GM18517 (cell line): Measurements from ENCODE around the gene PTPN4.
A peak's percentile ranks its signal among the peaks of the same experiment; 100 is the strongest.

ENCODE experiments used
- ATAC-seq: cut with Tn5 transposase; IDR thresholded peaks from one replicate; pipeline ENCODE4 v1.9.1; 2021; ENCODE audit warnings: mild to moderate bottlenecking, moderate library complexity; ENCODE audit not compliant: unreplicated experiment

The PTPN4 gene

GRCh38 chr2:119846021-119846420 is 86.3 kb downstream of the PTPN4 start:
- no peak for ATAC-seq

GRCh38 chr2:119849838-119850565 is 90.3 kb downstream of the PTPN4 start:
- no peak for ATAC-seq

GRCh38 chr2:119852214-119852613 is 92.5 kb downstream of the PTPN4 start:
- ATAC-seq: no peak

GRCh38 chr2:119853777-119854399 is 94.2 kb downstream of the PTPN4 start:
- ATAC-seq: no peak

- no peak for ATAC-seq
Measured at GRCh38 chr2:119856469-119856901, 96.8 kb downstream of the PTPN4 start.

- ATAC-seq: no peak
Measured at GRCh38 chr2:119857742-119858141, 98.0 kb downstream of the PTPN4 start.

- ATAC-seq: no peak
Measured at GRCh38 chr2:119859528-119859927, 99.8 kb downstream of the PTPN4 start.

- no peak for ATAC-seq
Measured at GRCh38 chr2:119860924-119861323, 101.2 kb downstream of the PTPN4 start.

GRCh38 chr2:119862127-119862889 is 102.6 kb downstream of the PTPN4 start:
- ATAC-seq: peak; percentile 83

GRCh38 chr2:119864318-119864717 is 104.6 kb downstream of the PTPN4 start:
- ATAC-seq: no peak

GRCh38 chr2:119871725-119872124 is 112.0 kb downstream of the PTPN4 start:
- no peak for ATAC-seq

- no peak for ATAC-seq
Measured at GRCh38 chr2:119873350-119874315, 113.9 kb downstream of the PTPN4 start.

- no peak for ATAC-seq
Measured at GRCh38 chr2:119879502-119879901, 119.8 kb downstream of the PTPN4 start.

- ATAC-seq: no peak
Measured at GRCh38 chr2:119888680-119889079, 129.0 kb downstream of the PTPN4 start.

GRCh38 chr2:119897736-119898395 is 138.1 kb downstream of the PTPN4 start:
- no peak for ATAC-seq

GRCh38 chr2:119901013-119901412 is 141.3 kb downstream of the PTPN4 start:
- ATAC-seq: no peak

- no peak for ATAC-seq
Measured at GRCh38 chr2:119910566-119910965, 150.8 kb downstream of the PTPN4 start.

- no peak for ATAC-seq
Measured at GRCh38 chr2:119914266-119914665, 154.5 kb downstream of the PTPN4 start.

GRCh38 chr2:119921825-119922224 is 162.1 kb downstream of the PTPN4 start:
- no peak for ATAC-seq

- ATAC-seq: no peak
Measured at GRCh38 chr2:119922699-119923098, 163.0 kb downstream of the PTPN4 start.
